WTC11 (cell line): Measurements from ENCODE around the gene PDE6B. TPM values are rescaled to one million over a fixed set of nuclear protein-coding genes. Genes with fewer than 3 reads are reported as not detected.

Experiments
- ATAC-seq: fragments of 200-7000 bp; cut with Tn5 transposase; 2 replicates; pipeline ENCODE4 v1.10.0; 2021; ENCODE audit warnings: mild to moderate bottlenecking, moderate library complexity
- CTCF ChIA-PET: fragments of 300-600 bp; sonication (Branson Sonifier 250); formaldehyde crosslinking; loops from one replicate; lab custom pipeline; 2021; ENCODE audit warnings: antibody characterized with exemption; lab: Charles Lee
- POLR2A ChIA-PET: fragments of 350-600 bp; sonication (Branson Sonifier 250); formaldehyde crosslinking; loops from one replicate; lab custom pipeline; 2021; ENCODE audit warnings: antibody characterized with exemption; lab: Charles Lee
- DNase-seq: peaks from one replicate; pipeline ENCODE4 v3.0.0; 2021; ENCODE audit warnings: low spot score
- H3K27ac Mint-ChIP-seq: 2 replicates; pipeline ENCODE4 v1.8.0; 2021; ENCODE audit warnings: mixed read lengths
- H3K27me3 Mint-ChIP-seq: 2 replicates; pipeline ENCODE4 v1.8.0; 2021; ENCODE audit warnings: low read depth, mild to moderate bottlenecking, moderate library complexity, mixed read lengths
- H3K36me3 Mint-ChIP-seq: 2 replicates; pipeline ENCODE4 v1.8.0; 2021; ENCODE audit warnings: mixed read lengths
- H3K4me1 Mint-ChIP-seq: 2 replicates; pipeline ENCODE4 v1.8.0; 2022; ENCODE audit warnings: mixed read lengths
- H3K4me3 Mint-ChIP-seq: 2 replicates; pipeline ENCODE4 v1.8.0; 2021; ENCODE audit warnings: mild to moderate bottlenecking, moderate library complexity, mixed read lengths
- H3K9me3 Mint-ChIP-seq: 2 replicates; pipeline ENCODE4 v1.8.0; 2021; ENCODE audit warnings: mixed read lengths
- ATF1 ChIP-seq: sonication (generic); formaldehyde crosslinking; IDR thresholded peaks from 2 replicates; pipeline ENCODE4 v1.8.1; 2023; ENCODE audit warnings: mild to moderate bottlenecking, moderate library complexity, missing genetic modification reagents
- CBFB ChIP-seq: sonication (generic); formaldehyde crosslinking; IDR thresholded peaks from 2 replicates; pipeline ENCODE4 v1.8.1; 2022; ENCODE audit warnings: mild to moderate bottlenecking, low read depth, missing genetic modification reagents
- ESRRA ChIP-seq: sonication (generic); formaldehyde crosslinking; IDR thresholded peaks from 2 replicates; pipeline ENCODE4 v1.8.1; 2022; ENCODE audit warnings: mild to moderate bottlenecking, missing genetic modification reagents, borderline replicate concordance
- GTF2I ChIP-seq: fragments of 250-450 bp; sonication (Bioruptor Pico); conservative IDR thresholded peaks from 2 replicates; pipeline ENCODE4 v1.4.0; 2021; ENCODE audit warnings: mild to moderate bottlenecking
- MXD4 ChIP-seq: fragments of 250-450 bp; sonication (Bioruptor Pico); IDR thresholded peaks from 2 replicates; pipeline ENCODE4 v1.8.0; 2021; ENCODE audit warnings: mild to moderate bottlenecking, moderate library complexity, borderline replicate concordance
- NFYB ChIP-seq: sonication (generic); formaldehyde crosslinking; conservative IDR thresholded peaks from 2 replicates; pipeline ENCODE4 v1.8.0; 2022; ENCODE audit warnings: low read depth, missing genetic modification reagents
- NR2C2 ChIP-seq: sonication (generic); formaldehyde crosslinking; IDR thresholded peaks from 2 replicates; pipeline ENCODE4 v1.8.0; 2022; ENCODE audit warnings: mild to moderate bottlenecking, missing genetic modification reagents
- OVOL2 ChIP-seq: fragments of 250-450 bp; sonication (Bioruptor Pico); IDR thresholded peaks from 2 replicates; pipeline ENCODE4 v1.9.0; 2021; ENCODE audit warnings: mild to moderate bottlenecking, borderline replicate concordance
- RORB ChIP-seq: fragments of 250-450 bp; sonication (Bioruptor Pico); IDR thresholded peaks from 2 replicates; pipeline ENCODE4 v1.9.0; 2021; ENCODE audit warnings: mild to moderate bottlenecking
- TCF7 ChIP-seq: sonication (generic); formaldehyde crosslinking; IDR thresholded peaks from 2 replicates; pipeline ENCODE4 v1.8.0; 2022; ENCODE audit warnings: mild to moderate bottlenecking, low read depth, missing genetic modification reagents, moderate library complexity
- TEAD1 ChIP-seq: sonication (generic); formaldehyde crosslinking; IDR thresholded peaks from 2 replicates; pipeline ENCODE4 v1.8.0; 2022; ENCODE audit warnings: mild to moderate bottlenecking, missing genetic modification reagents
- ZBTB21 ChIP-seq: sonication (generic); formaldehyde crosslinking; IDR thresholded peaks from 2 replicates; pipeline ENCODE4 v1.8.1; 2023; ENCODE audit warnings: mild to moderate bottlenecking, missing genetic modification reagents, borderline replicate concordance
- ZNF121 ChIP-seq: sonication (generic); formaldehyde crosslinking; IDR thresholded peaks from 2 replicates; pipeline ENCODE4 v1.8.0; 2023; ENCODE audit warnings: missing genetic modification reagents
- ZNF219 ChIP-seq: sonication (generic); formaldehyde crosslinking; IDR thresholded peaks from 2 replicates; pipeline ENCODE4 v1.8.0; 2023; ENCODE audit warnings: missing genetic modification reagents, mild to moderate bottlenecking, borderline replicate concordance
- ZNF263 ChIP-seq: sonication (generic); formaldehyde crosslinking; IDR thresholded peaks from 2 replicates; pipeline ENCODE4 v1.8.1; 2022; ENCODE audit warnings: low read depth, mild to moderate bottlenecking, moderate library complexity, missing genetic modification reagents
- total RNA-seq: library from RNA; stranded (reverse); gene quantifications from 3 replicates; pipeline ENCODE4 v1.2.3, GENCODE V29; 2021
- TF ChIP-seq, protein P1 (sequence below): fragments of 250-450 bp; sonication (Bioruptor Pico); IDR thresholded peaks from 2 replicates; pipeline ENCODE4 v1.9.0; 2021; ENCODE audit warnings: mild to moderate bottlenecking, borderline replicate concordance
- TF ChIP-seq, protein P2 (sequence below): sonication (generic); formaldehyde crosslinking; IDR thresholded peaks from 2 replicates; pipeline ENCODE4 v1.8.0; 2022; ENCODE audit warnings: mild to moderate bottlenecking, missing genetic modification reagents
- TF ChIP-seq, protein P3 (sequence below): sonication (generic); formaldehyde crosslinking; IDR thresholded peaks from 2 replicates; pipeline ENCODE4 v1.8.1; 2022; ENCODE audit warnings: mild to moderate bottlenecking, moderate library complexity, missing genetic modification reagents
- TF ChIP-seq, protein P4 (sequence below): sonication (generic); formaldehyde crosslinking; IDR thresholded peaks from 2 replicates; pipeline ENCODE4 v1.8.1; 2023; ENCODE audit warnings: mild to moderate bottlenecking, missing genetic modification reagents
- TF ChIP-seq, protein P5 (sequence below): sonication (generic); formaldehyde crosslinking; IDR thresholded peaks from 2 replicates; pipeline ENCODE4 v1.8.1; 2023; ENCODE audit warnings: mild to moderate bottlenecking, moderate library complexity, missing genetic modification reagents
- TF ChIP-seq, protein P6 (sequence below): sonication (generic); formaldehyde crosslinking; IDR thresholded peaks from 2 replicates; pipeline ENCODE4 v1.8.1; 2022; ENCODE audit warnings: low read depth, missing genetic modification reagents, borderline replicate concordance

Gene PDE6B
- total RNA-seq, 1 experiment from 2014 or later = 7.1 TPM

DNA sequence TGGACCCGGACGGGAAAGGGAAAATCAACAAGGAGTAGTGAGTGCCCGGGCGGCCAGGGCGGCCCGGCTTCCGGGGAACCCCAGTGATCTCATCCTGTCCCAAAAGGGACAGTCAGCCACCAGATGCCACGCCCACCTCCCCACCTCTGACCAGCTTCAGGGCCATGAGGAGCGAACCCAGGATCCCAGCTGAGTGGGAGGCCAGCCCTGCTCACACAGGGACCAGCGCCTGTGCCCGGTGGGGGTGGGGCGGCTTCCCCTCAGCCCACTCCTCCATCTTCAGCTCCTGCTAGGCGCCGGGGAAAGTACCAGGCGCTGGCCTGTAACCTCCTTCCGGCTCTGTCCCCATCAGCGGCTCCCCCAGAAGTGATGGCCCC, 55.2 kb downstream of the PDE6B start (continued):
- TF ChIP-seq, protein P1, sequence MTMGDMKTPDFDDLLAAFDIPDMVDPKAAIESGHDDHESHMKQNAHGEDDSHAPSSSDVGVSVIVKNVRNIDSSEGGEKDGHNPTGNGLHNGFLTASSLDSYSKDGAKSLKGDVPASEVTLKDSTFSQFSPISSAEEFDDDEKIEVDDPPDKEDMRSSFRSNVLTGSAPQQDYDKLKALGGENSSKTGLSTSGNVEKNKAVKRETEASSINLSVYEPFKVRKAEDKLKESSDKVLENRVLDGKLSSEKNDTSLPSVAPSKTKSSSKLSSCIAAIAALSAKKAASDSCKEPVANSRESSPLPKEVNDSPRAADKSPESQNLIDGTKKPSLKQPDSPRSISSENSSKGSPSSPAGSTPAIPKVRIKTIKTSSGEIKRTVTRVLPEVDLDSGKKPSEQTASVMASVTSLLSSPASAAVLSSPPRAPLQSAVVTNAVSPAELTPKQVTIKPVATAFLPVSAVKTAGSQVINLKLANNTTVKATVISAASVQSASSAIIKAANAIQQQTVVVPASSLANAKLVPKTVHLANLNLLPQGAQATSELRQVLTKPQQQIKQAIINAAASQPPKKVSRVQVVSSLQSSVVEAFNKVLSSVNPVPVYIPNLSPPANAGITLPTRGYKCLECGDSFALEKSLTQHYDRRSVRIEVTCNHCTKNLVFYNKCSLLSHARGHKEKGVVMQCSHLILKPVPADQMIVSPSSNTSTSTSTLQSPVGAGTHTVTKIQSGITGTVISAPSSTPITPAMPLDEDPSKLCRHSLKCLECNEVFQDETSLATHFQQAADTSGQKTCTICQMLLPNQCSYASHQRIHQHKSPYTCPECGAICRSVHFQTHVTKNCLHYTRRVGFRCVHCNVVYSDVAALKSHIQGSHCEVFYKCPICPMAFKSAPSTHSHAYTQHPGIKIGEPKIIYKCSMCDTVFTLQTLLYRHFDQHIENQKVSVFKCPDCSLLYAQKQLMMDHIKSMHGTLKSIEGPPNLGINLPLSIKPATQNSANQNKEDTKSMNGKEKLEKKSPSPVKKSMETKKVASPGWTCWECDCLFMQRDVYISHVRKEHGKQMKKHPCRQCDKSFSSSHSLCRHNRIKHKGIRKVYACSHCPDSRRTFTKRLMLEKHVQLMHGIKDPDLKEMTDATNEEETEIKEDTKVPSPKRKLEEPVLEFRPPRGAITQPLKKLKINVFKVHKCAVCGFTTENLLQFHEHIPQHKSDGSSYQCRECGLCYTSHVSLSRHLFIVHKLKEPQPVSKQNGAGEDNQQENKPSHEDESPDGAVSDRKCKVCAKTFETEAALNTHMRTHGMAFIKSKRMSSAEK (CRISPR knock-in tag) = no peak
- TF ChIP-seq ESRRA (no peak), NR2C2 (CRISPR knock-in tag) (no peak)
- TF ChIP-seq, protein P2, sequence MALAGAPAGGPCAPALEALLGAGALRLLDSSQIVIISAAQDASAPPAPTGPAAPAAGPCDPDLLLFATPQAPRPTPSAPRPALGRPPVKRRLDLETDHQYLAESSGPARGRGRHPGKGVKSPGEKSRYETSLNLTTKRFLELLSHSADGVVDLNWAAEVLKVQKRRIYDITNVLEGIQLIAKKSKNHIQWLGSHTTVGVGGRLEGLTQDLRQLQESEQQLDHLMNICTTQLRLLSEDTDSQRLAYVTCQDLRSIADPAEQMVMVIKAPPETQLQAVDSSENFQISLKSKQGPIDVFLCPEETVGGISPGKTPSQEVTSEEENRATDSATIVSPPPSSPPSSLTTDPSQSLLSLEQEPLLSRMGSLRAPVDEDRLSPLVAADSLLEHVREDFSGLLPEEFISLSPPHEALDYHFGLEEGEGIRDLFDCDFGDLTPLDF (CRISPR knock-in tag) = no peak
- TF ChIP-seq, protein P3, sequence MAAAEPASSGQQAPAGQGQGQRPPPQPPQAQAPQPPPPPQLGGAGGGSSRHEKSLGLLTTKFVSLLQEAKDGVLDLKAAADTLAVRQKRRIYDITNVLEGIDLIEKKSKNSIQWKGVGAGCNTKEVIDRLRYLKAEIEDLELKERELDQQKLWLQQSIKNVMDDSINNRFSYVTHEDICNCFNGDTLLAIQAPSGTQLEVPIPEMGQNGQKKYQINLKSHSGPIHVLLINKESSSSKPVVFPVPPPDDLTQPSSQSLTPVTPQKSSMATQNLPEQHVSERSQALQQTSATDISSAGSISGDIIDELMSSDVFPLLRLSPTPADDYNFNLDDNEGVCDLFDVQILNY (CRISPR knock-in tag) = no peak

DNA sequence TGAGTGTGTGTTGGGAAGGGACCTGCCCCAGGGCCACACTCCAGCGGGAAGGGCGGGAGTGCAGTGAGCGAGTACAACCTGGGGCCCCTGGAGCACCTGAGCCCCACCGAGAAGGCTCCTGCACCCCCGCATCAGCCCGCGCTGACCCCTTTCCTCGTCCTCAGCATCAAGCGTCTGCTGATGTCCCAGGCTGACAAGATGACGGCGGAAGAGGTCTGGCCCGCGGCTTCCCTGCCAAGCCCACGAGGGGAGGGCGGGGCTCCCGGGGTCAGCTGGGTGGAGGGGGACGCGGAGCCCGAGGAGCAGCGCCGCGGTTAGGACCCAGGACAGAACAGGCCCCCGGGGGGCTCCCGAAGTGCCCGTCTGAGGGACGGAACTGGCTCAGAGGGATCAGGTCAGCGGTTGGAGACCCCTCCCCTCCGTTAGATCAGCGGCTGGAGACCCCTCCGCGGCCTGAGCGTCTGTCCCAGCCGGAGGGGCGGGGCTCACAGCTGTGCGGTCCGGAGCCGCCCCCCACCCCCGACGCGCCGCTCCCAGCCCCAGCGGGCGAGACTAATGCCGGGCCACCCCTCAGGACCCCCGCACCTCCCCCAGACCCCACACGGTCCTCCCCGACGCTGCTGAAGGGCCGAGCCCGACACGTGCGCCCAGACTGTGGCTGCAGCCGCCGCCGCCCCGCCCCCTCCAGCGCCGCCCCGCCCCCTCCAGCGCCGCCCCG, 55.7 kb downstream of the PDE6B start:
- peak overlapping the region; percentile 57 for H3K4me3 Mint-ChIP-seq
- no peaks in the 10 kb centered on the region for H3K9me3 Mint-ChIP-seq
- TF ChIP-seq ZNF121 = no peak
- no peak for TF ChIP-seq NFYB (CRISPR knock-in tag)
- no peak for TF ChIP-seq ZNF219
- no peak for TF ChIP-seq ZNF263 (CRISPR knock-in tag)
- TF ChIP-seq, protein P4, sequence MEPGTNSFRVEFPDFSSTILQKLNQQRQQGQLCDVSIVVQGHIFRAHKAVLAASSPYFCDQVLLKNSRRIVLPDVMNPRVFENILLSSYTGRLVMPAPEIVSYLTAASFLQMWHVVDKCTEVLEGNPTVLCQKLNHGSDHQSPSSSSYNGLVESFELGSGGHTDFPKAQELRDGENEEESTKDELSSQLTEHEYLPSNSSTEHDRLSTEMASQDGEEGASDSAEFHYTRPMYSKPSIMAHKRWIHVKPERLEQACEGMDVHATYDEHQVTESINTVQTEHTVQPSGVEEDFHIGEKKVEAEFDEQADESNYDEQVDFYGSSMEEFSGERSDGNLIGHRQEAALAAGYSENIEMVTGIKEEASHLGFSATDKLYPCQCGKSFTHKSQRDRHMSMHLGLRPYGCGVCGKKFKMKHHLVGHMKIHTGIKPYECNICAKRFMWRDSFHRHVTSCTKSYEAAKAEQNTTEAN (CRISPR knock-in tag) = no peak
- no peak for TF ChIP-seq OVOL2
- TF ChIP-seq TCF7 (CRISPR knock-in tag) = no peak
- no peak for TF ChIP-seq CBFB (CRISPR knock-in tag)
- TF ChIP-seq, protein P5, sequence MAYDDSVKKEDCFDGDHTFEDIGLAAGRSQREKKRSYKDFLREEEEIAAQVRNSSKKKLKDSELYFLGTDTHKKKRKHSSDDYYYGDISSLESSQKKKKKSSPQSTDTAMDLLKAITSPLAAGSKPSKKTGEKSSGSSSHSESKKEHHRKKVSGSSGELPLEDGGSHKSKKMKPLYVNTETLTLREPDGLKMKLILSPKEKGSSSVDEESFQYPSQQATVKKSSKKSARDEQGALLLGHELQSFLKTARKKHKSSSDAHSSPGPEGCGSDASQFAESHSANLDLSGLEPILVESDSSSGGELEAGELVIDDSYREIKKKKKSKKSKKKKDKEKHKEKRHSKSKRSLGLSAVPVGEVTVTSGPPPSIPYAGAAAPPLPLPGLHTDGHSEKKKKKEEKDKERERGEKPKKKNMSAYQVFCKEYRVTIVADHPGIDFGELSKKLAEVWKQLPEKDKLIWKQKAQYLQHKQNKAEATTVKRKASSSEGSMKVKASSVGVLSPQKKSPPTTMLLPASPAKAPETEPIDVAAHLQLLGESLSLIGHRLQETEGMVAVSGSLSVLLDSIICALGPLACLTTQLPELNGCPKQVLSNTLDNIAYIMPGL (CRISPR knock-in tag) = no peak
- TF ChIP-seq, protein P2 (CRISPR knock-in tag) = no peak
- no peak for TF ChIP-seq MXD4 (CRISPR knock-in tag)
- no peak for TF ChIP-seq RORB (CRISPR knock-in tag)
- TF ChIP-seq, protein P6, sequence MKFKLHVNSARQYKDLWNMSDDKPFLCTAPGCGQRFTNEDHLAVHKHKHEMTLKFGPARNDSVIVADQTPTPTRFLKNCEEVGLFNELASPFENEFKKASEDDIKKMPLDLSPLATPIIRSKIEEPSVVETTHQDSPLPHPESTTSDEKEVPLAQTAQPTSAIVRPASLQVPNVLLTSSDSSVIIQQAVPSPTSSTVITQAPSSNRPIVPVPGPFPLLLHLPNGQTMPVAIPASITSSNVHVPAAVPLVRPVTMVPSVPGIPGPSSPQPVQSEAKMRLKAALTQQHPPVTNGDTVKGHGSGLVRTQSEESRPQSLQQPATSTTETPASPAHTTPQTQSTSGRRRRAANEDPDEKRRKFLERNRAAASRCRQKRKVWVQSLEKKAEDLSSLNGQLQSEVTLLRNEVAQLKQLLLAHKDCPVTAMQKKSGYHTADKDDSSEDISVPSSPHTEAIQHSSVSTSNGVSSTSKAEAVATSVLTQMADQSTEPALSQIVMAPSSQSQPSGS (CRISPR knock-in tag) = no peak
- no peak for TF ChIP-seq GTF2I (CRISPR knock-in tag)
- no peak for TF ChIP-seq TEAD1 (CRISPR knock-in tag)
- no peak for TF ChIP-seq ZBTB21 (CRISPR knock-in tag)
- TF ChIP-seq ATF1 (CRISPR knock-in tag) = no peak
- H3K27ac Mint-ChIP-seq = no peak overlapping the region
- 0 out of 2 replicates have a peak, but pooled peaks cover 6% of the 10 kb centered on the region for H3K4me1 Mint-ChIP-seq
- H3K27me3 Mint-ChIP-seq = no peaks in the 10 kb centered on the region
- ChIA-PET POLR2A (interaction anchor here (0.8 to 1.5 kb wide), 2 partner anchors 14 to 18 kb away, joined by 3 to 4 read pairs; no protein-coding TSS in a partner anchor), CTCF (interaction anchor here (0.8 to 2.0 kb wide), 5 partner anchors 17 to 78 kb away, joined by 3 to 5 read pairs (median 4); no protein-coding TSS in a partner anchor)
- DNase-seq (peak; percentile 62), ATAC-seq (peak; percentile 23)
- no peaks in the 10 kb centered on the region for H3K36me3 Mint-ChIP-seq
